Nephron (organoid): ENCODE data around the gene ZNF618.

Experiments used
- H3K27ac Mint-ChIP-seq, 3 experiments: 2 replicates each; pipeline ENCODE4 v1.8.0; 2020; ENCODE audit warnings: mixed read lengths in 3 of 3, mild to moderate bottlenecking in 2 of 3, moderate library complexity in 1 of 3
- H3K27me3 Mint-ChIP-seq: 2 replicates; pipeline ENCODE4 v1.8.0; 2021; ENCODE audit warnings: low read depth, mild to moderate bottlenecking, moderate library complexity, mixed read lengths
- H3K36me3 Mint-ChIP-seq: 2 replicates; pipeline ENCODE4 v1.8.0; 2020; ENCODE audit warnings: low read depth, mixed read lengths
- H3K4me1 Mint-ChIP-seq: 2 replicates; pipeline ENCODE4 v1.8.0; 2020; ENCODE audit warnings: mixed read lengths
- H3K4me3 Mint-ChIP-seq, 3 experiments: 2 replicates each; pipeline ENCODE4 v1.8.0; 2020; ENCODE audit warnings: mild to moderate bottlenecking in 3 of 3, mixed read lengths in 3 of 3, moderate library complexity in 2 of 3
- H3K9me3 Mint-ChIP-seq: 2 replicates; pipeline ENCODE4 v1.8.0; 2020; ENCODE audit warnings: mixed read lengths
- TF ChIP-seq, protein P1 (sequence below), 3 experiments: fragments of 200-600 bp; sonication (generic); IDR thresholded peaks; one replicate each; pipeline ENCODE4 v1.5.0; 2021; ENCODE audit warnings: antibody characterized with exemption in 3 of 3; ENCODE audit not compliant: unreplicated experiment in 3 of 3

The ZNF618 gene

DNA sequence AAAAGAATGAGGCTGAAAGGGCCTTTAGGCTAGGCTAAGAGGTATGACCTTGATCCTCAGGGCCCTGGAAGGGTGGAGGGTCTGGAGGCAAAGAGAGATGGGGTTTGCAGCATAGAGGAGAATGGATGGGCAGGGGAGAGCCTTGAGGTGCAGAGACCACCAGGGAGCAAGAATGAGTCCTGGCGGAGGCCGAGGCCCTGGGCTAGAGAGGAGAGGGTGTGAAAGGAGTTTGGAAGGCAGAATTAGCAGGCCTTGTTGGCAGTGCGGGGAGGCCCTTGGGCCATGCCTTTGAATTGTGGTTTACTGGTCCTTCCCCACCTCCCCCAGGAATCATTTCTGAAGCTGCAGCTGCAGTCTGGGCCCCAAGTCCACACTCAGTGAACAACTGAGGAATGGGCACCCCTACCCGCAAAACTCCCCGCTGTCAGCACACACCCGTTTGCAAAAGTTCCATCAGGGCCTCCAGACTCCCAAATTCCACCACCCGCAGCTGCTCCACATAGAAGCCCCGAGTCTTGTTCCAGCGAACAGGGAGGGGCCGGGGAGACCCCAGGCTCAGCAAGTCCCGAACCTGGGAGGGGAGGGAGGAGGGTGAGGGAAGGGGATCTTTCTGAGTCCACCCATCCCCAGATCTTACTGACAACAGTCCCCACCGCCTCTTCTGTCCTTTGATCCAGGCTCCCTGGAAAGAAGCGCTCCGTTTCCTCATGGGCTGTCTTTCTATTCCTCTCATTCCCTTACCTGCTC is 220.9 kb downstream of the ZNF618 start:
- Mint-ChIP-seq H3K9me3 (peaks cover 7% of the 10 kb centered on the region), H3K36me3 (peaks cover 16% of the 10 kb centered on the region), H3K4me3 (peak overlapping the region; percentile 75 to 81 (median 78)), H3K4me1 (peaks cover 30% of the 10 kb centered on the region), H3K27me3 (peaks cover 48% of the 10 kb centered on the region), H3K27ac (peak overlapping the region in 2 of 3 experiments; percentile 64 to 70)
- TF ChIP-seq, protein P1, sequence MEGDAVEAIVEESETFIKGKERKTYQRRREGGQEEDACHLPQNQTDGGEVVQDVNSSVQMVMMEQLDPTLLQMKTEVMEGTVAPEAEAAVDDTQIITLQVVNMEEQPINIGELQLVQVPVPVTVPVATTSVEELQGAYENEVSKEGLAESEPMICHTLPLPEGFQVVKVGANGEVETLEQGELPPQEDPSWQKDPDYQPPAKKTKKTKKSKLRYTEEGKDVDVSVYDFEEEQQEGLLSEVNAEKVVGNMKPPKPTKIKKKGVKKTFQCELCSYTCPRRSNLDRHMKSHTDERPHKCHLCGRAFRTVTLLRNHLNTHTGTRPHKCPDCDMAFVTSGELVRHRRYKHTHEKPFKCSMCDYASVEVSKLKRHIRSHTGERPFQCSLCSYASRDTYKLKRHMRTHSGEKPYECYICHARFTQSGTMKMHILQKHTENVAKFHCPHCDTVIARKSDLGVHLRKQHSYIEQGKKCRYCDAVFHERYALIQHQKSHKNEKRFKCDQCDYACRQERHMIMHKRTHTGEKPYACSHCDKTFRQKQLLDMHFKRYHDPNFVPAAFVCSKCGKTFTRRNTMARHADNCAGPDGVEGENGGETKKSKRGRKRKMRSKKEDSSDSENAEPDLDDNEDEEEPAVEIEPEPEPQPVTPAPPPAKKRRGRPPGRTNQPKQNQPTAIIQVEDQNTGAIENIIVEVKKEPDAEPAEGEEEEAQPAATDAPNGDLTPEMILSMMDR (IDR thresholded peaks at IDR 0.05; ENCODE audit: unreplicated experiment in 3 of 3), result no peak

DNA sequence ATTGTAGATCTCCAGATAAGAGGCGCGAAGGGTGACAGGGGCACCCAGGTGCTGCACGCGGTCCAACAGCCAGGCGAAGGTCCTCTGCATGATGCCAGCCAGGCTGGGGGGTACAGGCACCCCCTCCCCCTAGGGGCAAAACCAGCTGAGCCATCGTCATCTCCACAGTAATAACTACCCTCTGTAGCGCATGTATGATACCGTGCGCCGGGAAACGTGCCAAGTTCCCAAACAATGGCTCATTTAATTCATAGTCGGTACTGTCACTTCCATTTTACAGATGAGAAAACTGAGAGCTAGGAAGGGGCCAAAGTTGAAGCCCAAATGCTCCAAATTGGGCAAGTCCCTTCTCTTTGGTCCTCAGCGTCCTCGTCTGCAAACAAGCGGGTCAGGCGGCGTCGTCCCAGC is 221.5 kb downstream of the ZNF618 start:
- Mint-ChIP-seq H3K4me1 (peaks cover 30% of the 10 kb centered on the region), H3K9me3 (peaks cover 10% of the 10 kb centered on the region), H3K27me3 (peaks cover 49% of the 10 kb centered on the region)

DNA sequence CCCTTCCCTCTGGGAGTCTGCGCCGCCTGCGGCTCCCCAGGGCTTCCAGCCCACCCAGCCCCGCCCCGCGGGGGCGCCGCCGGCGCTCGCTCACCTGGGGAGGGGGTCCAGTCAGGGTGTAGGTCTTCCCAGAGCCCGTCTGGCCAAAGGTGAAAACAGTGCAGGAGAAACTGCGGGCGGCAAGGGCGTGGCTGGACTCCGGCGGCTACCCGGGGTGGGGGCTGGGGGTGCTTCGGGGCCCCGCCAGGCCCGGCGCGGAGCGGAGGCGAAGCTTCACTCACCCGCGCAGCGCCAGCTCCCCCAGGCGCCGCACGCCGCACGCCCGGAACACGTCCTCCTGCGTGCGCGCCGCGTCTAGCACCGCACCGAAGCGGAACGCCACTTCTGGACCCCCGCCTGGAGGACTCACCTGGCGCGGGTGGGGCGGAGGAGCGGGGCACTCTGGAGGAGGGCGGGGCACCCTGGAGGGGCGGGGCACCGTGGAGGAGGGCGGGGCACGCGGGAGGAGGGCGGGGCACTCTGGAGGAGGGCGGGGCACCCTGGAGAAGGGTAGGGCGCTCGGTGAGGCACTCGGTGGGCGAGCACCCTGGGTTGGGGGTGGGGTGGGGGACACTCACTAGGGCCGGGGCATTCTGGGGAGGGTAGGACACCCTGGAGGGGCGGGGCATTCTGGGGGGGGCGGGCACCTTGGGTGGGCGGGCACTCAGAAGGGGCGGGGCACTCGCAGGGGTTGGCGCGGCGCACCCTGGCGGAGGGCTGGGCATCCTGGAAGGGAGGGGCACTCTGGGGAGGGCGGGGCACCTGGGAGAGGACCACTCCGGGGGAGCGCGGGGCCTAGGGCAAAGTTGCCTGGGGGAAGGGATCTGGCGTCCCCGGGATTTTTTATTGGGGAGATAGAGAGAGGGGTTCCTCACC is 222.2 kb downstream of the ZNF618 start:
- TF ChIP-seq, protein P1 (IDR thresholded peaks at IDR 0.05; ENCODE audit: unreplicated experiment in 3 of 3), result no peak
- Mint-ChIP-seq H3K4me1 (peaks cover 30% of the 10 kb centered on the region), H3K36me3 (peaks cover 20% of the 10 kb centered on the region), H3K27me3 (peaks cover 52% of the 10 kb centered on the region), H3K27ac (peak overlapping the region in 2 of 3 experiments; percentile 96 to 99), H3K4me3 (peak overlapping the region; percentile 90 to 91 (median 90)), H3K9me3 (peaks cover 14% of the 10 kb centered on the region)

More for the DNA sequence above, 221.5 kb downstream of the ZNF618 start:
- H3K4me3 Mint-ChIP-seq, result peak overlapping the region; percentile 75 to 81 (median 78)
- peaks cover 19% of the 10 kb centered on the region for H3K36me3 Mint-ChIP-seq
- H3K27ac Mint-ChIP-seq, result peak overlapping the region in 2 of 3 experiments; percentile 33 to 70
- TF ChIP-seq, protein P1 (IDR thresholded peaks at IDR 0.05; ENCODE audit: unreplicated experiment in 3 of 3), result no peak

DNA sequence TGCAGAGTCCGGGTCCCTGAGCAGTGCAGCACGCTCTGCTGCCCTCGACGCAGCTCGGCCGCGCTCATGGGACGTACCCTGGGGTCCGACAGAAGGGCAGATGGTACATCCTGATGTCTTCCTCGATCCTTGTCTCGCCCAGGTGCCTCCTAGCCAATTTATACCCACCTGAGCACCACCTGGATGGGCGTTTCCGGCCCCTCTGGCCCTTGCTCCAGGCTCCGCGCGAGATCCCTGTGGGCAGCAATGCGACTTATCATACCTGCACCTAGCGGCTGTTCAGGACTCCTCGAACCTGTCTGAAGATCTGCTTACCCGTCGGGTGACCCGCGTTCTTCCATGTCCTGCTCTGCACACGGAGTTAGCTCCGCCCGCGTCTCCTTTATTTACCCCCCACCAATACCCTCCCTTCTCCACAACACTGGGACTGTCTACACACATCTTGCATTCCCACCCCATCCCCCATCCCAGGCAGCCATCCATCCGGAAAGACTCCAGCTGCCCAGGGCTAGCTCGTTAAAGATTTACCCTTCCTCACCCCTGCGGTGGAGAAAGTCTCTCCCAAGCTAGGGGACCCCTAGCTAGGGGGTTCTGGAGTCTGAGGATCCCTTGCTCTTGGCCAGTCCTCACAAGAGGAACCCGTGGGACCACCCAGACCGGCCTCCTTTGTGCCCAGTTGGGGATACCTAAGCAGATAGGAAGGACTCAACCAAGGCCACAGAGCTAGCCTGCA is 223.0 kb downstream of the ZNF618 start, which contains the start of gene KIF12:
Gene KIF12 (minus strand): TSS at position 357 of the 733 bp plus-strand sequence. CDS start 16 bp downstream, at position 341.
- TF ChIP-seq, protein P1 (IDR thresholded peaks at IDR 0.05; ENCODE audit: unreplicated experiment in 3 of 3), result no peak
- Mint-ChIP-seq H3K36me3 (peaks cover 20% of the 10 kb centered on the region), H3K4me1 (peaks cover 30% of the 10 kb centered on the region), H3K27me3 (peaks cover 53% of the 10 kb centered on the region), H3K27ac (peak within 1 kb of the TSS; percentile 96 to 99 (median 98)), H3K9me3 (peaks cover 14% of the 10 kb centered on the region), H3K4me3 (peak within 1 kb of the TSS; percentile 90 to 91 (median 90))

DNA sequence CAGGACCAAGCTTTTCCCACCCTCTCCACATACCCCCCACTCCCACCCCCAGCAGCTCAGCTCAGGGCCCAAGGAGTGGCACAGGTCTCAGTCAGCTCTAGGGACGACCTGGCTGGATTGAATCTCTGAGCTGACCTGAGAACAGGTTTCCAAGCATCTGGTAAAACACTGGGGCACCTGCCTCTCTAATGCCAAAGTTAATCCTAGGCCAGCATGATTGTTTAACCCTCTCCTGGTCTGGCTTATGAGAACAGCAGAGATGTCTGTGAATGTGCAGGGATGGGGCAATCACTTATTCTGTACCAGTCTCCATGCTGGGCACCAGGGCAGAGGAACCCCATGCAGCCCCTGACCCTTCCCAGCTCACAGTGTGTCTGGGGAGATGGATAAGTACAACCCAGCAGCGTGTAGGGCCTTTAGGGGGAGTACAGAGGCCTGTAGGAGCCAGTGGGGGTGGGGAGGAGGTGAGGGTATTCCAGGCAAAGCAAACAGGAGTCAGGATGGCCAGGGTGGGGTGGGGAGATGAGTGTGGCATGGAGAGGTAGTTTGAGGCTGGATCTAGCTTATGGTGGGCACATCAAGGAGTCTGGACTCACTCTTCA is 223.7 kb downstream of the ZNF618 start:
- Mint-ChIP-seq H3K4me1 (peaks cover 30% of the 10 kb centered on the region), H3K27ac (peak overlapping the region; percentile 96 to 99 (median 98))
- TF ChIP-seq, protein P1 (IDR thresholded peaks at IDR 0.05; ENCODE audit: unreplicated experiment in 3 of 3), result no peak

More for the DNA sequence above, 223.7 kb downstream of the ZNF618 start:
- Mint-ChIP-seq H3K27me3 (peaks cover 49% of the 10 kb centered on the region), H3K4me3 (peak overlapping the region; percentile 90 to 91 (median 90)), H3K9me3 (peaks cover 14% of the 10 kb centered on the region), H3K36me3 (peaks cover 17% of the 10 kb centered on the region)
